Left ventricle myocardium inferior (tissue), 1 donor: ENCODE data around the gene CCSER1. TPM values are rescaled to one million over a fixed set of nuclear protein-coding genes. Genes with fewer than 3 reads are reported as not detected.

ENCODE experiments used
- DNase-seq: peaks from one replicate; pipeline ENCODE4 v3.0.0-alpha.2; 2020
- H3K27ac ChIP-seq: fragments of 200-600 bp; replicated peaks from 2 replicates; pipeline ENCODE4 v1.8.0; 2021
- H3K27me3 ChIP-seq: fragments of 200-600 bp; 2 replicates; pipeline ENCODE4 v1.8.0; 2021; ENCODE audit warnings: low read depth
- H3K36me3 ChIP-seq: fragments of 200-600 bp; 2 replicates; pipeline ENCODE4 v1.8.0; 2021
- H3K4me1 ChIP-seq: fragments of 200-600 bp; 2 replicates; pipeline ENCODE4 v1.8.0; 2021
- H3K4me3 ChIP-seq: fragments of 200-600 bp; 2 replicates; pipeline ENCODE4 v1.8.0; 2021; ENCODE audit warnings: mild to moderate bottlenecking, moderate library complexity
- H3K9me3 ChIP-seq: fragments of 200-600 bp; replicated peaks from 2 replicates; pipeline ENCODE4 v1.8.0; 2021
- intact Hi-C: fragments of 100-400 bp; cut with micrococcal nuclease; formaldehyde crosslinking; loops from one replicate; pipeline ENCODE4 v1.11.0; 2022
- total RNA-seq: library from RNA; stranded (reverse); fragmentation: NEBNext Ultra II Directional; extraction: Animal tissue kit (Norgen Biotek cat#: 25700); gene quantifications from one replicate; pipeline ENCODE4 v1.2.1, GENCODE V29; 2021
- TF ChIP-seq, protein P1 (sequence below): fragments of 200-600 bp; IDR thresholded peaks from 2 replicates; pipeline ENCODE4 v1.8.0; 2021; ENCODE audit warnings: antibody characterized with exemption, mild to moderate bottlenecking, borderline replicate concordance
- donor health status: DM: no; HTN: yes; CAD: no; lungs with severe emphysema.

Gene CCSER1
- total RNA-seq, 1 donor from 2014 or later = 13.2 TPM

DNA sequence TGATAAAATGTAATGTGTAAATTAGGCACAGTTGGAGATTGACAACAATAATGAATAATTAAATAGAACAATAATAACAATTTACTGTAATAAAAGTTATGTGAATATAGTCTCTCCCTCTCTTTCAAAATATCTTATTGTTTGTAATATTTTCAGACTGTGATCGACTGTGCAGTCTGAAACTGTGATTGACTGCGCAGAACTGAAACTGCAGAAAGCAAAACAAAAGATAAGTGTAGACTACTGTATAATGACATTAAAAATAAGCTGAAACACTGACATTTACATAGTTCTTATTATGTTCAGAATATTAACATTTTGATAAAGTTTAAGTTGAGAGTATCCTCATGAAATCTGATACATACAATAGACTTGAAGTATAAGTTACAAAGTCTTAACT is 371.0 kb downstream of the CCSER1 start:
- H3K4me1 ChIP-seq = no peaks in the 10 kb centered on the region
- peaks cover 3% of the 10 kb centered on the region for H3K9me3 ChIP-seq
- DNase-seq = no peak
- H3K27me3 ChIP-seq = no peaks in the 10 kb centered on the region
- intact Hi-C loops = no loop called here
- no peak overlapping the region for H3K4me3 ChIP-seq
- TF ChIP-seq, protein P1, sequence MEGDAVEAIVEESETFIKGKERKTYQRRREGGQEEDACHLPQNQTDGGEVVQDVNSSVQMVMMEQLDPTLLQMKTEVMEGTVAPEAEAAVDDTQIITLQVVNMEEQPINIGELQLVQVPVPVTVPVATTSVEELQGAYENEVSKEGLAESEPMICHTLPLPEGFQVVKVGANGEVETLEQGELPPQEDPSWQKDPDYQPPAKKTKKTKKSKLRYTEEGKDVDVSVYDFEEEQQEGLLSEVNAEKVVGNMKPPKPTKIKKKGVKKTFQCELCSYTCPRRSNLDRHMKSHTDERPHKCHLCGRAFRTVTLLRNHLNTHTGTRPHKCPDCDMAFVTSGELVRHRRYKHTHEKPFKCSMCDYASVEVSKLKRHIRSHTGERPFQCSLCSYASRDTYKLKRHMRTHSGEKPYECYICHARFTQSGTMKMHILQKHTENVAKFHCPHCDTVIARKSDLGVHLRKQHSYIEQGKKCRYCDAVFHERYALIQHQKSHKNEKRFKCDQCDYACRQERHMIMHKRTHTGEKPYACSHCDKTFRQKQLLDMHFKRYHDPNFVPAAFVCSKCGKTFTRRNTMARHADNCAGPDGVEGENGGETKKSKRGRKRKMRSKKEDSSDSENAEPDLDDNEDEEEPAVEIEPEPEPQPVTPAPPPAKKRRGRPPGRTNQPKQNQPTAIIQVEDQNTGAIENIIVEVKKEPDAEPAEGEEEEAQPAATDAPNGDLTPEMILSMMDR = no peak
- H3K27ac ChIP-seq = no peak overlapping the region
- no peaks in the 10 kb centered on the region for H3K36me3 ChIP-seq

DNA sequence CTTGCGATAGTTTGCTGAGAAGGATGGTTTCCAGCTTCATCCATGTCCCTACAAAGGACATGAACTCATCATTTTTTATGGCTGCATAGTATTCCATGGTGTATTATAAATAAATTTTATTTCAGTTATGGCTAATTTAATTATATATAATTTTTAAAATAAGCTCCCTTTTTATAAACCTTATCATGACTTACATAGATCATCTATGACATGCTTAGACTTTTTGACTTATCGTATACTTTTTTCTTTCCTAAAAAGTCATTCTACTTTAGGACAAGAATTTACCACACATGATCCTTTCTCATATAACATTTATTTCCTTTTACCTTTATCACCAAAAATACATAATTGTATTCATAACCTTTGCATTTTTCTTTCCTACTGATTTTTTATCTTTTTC is 376.5 kb downstream of the CCSER1 start:
- Histone ChIP-seq H3K36me3 (no peaks in the 10 kb centered on the region), H3K4me1 (no peaks in the 10 kb centered on the region), H3K27ac (no peak overlapping the region), H3K27me3 (no peaks in the 10 kb centered on the region), H3K4me3 (no peak overlapping the region), H3K9me3 (peaks cover 16% of the 10 kb centered on the region)
- intact Hi-C loops = no loop called here
- TF ChIP-seq, protein P1 = no peak
- DNase-seq = no peak

DNA sequence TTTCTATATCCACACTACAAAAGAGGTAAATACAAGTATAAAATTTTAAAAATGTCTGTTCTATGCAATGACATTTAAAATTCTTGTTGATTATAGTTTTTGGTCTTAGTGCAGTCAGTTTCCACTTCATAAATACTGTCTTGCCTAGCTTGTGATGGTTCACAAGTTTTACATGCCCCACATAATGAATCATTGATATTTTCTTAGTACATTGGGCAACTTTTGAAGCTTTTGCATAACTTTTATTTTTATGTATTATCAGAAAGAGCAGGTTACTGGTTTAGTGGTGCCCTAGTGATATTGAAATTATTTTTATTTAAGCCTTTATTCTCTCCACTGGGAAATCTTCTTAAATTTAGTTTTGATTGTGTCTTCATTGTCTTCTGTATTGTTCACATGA is 388.0 kb downstream of the CCSER1 start:
- no peaks in the 10 kb centered on the region for H3K4me1 ChIP-seq
- no peak overlapping the region for H3K4me3 ChIP-seq
- TF ChIP-seq, protein P1 = no peak
- DNase-seq = no peak
- intact Hi-C loops = no loop called here
- no peaks in the 10 kb centered on the region for H3K27me3 ChIP-seq
- no peak overlapping the region for H3K27ac ChIP-seq
- H3K36me3 ChIP-seq = no peaks in the 10 kb centered on the region
- no peaks in the 10 kb centered on the region for H3K9me3 ChIP-seq

DNA sequence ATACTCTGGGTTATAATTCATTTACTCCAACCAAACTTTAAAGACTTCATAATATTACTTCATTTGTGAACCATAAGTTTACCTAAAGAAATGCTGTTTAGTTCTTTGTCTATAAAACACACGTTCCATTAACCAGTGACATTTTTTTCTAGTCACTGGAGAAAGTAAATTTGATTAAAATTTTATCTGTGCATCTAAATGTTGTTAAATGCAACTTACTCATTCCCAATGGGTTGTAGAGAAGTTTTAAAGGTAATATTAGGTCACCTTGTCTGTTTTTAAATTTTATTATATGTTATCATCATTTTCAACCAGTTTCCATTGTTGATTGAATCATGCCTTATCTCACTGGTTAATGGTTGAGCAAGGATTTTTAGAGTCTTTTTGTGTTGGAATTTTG is 401.4 kb downstream of the CCSER1 start:
- H3K36me3 ChIP-seq = no peaks in the 10 kb centered on the region
- no peak overlapping the region for H3K27ac ChIP-seq
- H3K9me3 ChIP-seq = no peaks in the 10 kb centered on the region
- H3K27me3 ChIP-seq = no peaks in the 10 kb centered on the region
- no peaks in the 10 kb centered on the region for H3K4me1 ChIP-seq
- TF ChIP-seq, protein P1 = no peak
- intact Hi-C loops = no loop called here
- DNase-seq = no peak
- no peak overlapping the region for H3K4me3 ChIP-seq

DNA sequence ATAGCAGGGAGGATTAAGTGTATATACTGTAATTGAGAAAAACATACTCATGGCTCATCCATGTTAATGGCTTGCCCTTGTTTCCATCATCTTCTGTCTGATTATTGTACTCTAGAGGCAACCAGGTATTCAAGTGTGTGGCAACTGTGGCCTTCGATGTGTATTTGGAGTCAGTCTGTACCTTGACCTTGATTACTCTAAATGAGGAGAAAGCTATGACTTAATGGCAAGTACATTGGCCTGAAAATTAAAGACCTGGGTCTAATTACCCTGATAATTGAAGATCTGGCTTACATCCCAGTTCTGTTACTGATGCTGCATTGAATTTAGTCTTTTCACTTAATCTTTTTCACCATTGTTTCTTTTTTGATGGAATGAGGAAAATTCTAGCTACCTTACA is 409.2 kb downstream of the CCSER1 start:
- intact Hi-C loops = no loop called here
- no peak for DNase-seq
- Histone ChIP-seq H3K4me3 (no peak overlapping the region), H3K4me1 (no peaks in the 10 kb centered on the region), H3K27ac (no peak overlapping the region), H3K27me3 (no peaks in the 10 kb centered on the region), H3K36me3 (no peaks in the 10 kb centered on the region), H3K9me3 (no peaks in the 10 kb centered on the region)
- TF ChIP-seq, protein P1 = no peak

DNA sequence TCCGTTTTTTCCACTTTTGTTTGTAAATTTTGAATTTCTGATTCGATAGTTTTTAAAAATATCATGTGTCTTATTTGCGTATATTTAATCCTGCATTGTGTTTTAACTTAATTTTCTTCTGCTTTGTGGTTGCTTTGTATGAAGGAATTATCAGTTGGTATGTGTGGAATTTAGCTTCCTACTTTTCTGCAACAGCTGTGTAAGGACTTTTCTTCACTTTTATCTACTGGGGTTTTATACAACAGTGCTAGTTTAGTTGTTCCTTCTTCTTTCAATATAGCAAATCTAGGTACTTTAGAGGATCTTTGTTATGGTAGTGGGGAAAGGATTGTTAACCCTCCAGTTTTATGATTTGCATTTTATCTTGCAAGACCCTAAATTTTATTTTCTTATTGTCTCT is 410.3 kb downstream of the CCSER1 start:
- H3K9me3 ChIP-seq = no peaks in the 10 kb centered on the region
- no peaks in the 10 kb centered on the region for H3K4me1 ChIP-seq
- DNase-seq = no peak
- no peak overlapping the region for H3K27ac ChIP-seq
- intact Hi-C loops = no loop called here
- H3K36me3 ChIP-seq = no peaks in the 10 kb centered on the region
- TF ChIP-seq, protein P1 = no peak
- H3K4me3 ChIP-seq = no peak overlapping the region
- H3K27me3 ChIP-seq = no peaks in the 10 kb centered on the region
